Progenitor cell of endocrine pancreas (in vitro differentiated cells): Measurements from ENCODE around the gene CLDN15. TPM values are rescaled to one million over a fixed set of nuclear protein-coding genes. Genes with fewer than 3 reads are reported as not detected.

Source experiments
- DNase-seq: peaks from one replicate; pipeline ENCODE4 v3.0.0; 2021; ENCODE audit warnings: low spot score; ENCODE audit not compliant: unreplicated experiment
- H3K27ac Mint-ChIP-seq: 2 replicates; pipeline ENCODE4 v1.8.0; 2021; ENCODE audit warnings: mild to moderate bottlenecking, moderate library complexity, mixed read lengths
- H3K27me3 Mint-ChIP-seq: 2 replicates; pipeline ENCODE4 v1.8.0; 2021; ENCODE audit warnings: mixed read lengths
- H3K36me3 Mint-ChIP-seq: 2 replicates; pipeline ENCODE4 v1.8.0; 2022; ENCODE audit warnings: mixed read lengths; ENCODE audit not compliant: insufficient read depth
- H3K4me1 Mint-ChIP-seq: 2 replicates; pipeline ENCODE4 v1.8.0; 2021; ENCODE audit warnings: low read depth, mixed read lengths
- H3K4me3 Mint-ChIP-seq: 2 replicates; pipeline ENCODE4 v1.8.0; 2021; ENCODE audit warnings: low read depth, mild to moderate bottlenecking, moderate library complexity, mixed read lengths
- H3K9me3 Mint-ChIP-seq: 2 replicates; pipeline ENCODE4 v1.8.0; 2021; ENCODE audit warnings: low read depth, mixed read lengths
- CTCF ChIP-seq: fragments of 200-600 bp; sonication (generic); IDR thresholded peaks from one replicate; pipeline ENCODE4 v1.5.0; 2021; ENCODE audit warnings: antibody characterized with exemption, mild to moderate bottlenecking; ENCODE audit not compliant: unreplicated experiment
- total RNA-seq: library from RNA; stranded (reverse); gene quantifications from 2 replicates; pipeline ENCODE4 v1.2.1, GENCODE V29; 2021

The CLDN15 gene
- total RNA-seq, 1 donor from 2014 or later = 22.8 TPM

DNA sequence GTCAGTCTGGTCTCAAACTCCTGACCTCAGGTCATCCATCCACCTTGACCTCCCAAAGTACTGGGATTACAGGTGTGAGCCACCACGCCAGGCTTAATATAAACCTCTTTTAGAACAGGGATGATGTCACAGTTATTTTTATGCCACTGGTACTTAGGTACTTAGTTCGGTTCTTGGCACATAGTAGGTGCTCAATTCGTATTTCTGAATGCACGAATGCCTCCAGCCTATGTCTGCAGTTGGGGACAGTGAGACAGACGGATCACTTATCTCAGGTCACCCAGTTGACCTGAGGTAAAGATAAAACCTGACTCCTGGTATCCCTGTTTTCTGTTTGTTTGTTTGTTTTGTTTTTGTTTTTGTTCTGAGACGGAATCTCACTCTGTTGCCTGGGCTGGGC is 51.4 kb downstream of the CLDN15 start:
- no peak overlapping the region for H3K4me3 Mint-ChIP-seq
- no peak for TF ChIP-seq CTCF
- H3K36me3 Mint-ChIP-seq = no peaks in the 10 kb centered on the region
- H3K27me3 Mint-ChIP-seq = peaks cover 35% of the 10 kb centered on the region
- H3K27ac Mint-ChIP-seq = no peak overlapping the region
- no peaks in the 10 kb centered on the region for H3K9me3 Mint-ChIP-seq
- H3K4me1 Mint-ChIP-seq = no peaks in the 10 kb centered on the region
- DNase-seq = no peak

- Mint-ChIP-seq H3K36me3 (no peaks in the 10 kb centered on the region), H3K4me3 (no peak overlapping the region), H3K27me3 (peaks cover 41% of the 10 kb centered on the region), H3K27ac (no peak overlapping the region), H3K9me3 (no peaks in the 10 kb centered on the region), H3K4me1 (no peaks in the 10 kb centered on the region)
- TF ChIP-seq CTCF = no peak
- DNase-seq = no peak
Measured at GRCh38 chr7:101185258-101185839, 52.3 kb downstream of the CLDN15 start.

Other genes starting within 250 kb of the CLDN15 start
- not detected in 2 replicates for gene MUC17, start 217.7 kb downstream of the CLDN15 start, total RNA-seq
- gene TRIM56, start 152.3 kb downstream of the CLDN15 start, total RNA-seq = 19.3 and 22.0 TPM in 2 replicates
- gene SERPINE1, start 110.7 kb downstream of the CLDN15 start, total RNA-seq = 0.11 and 0.14 TPM in 2 replicates
- 61.3 and 66.5 TPM in 2 replicates for gene AP1S1, start 83.3 kb downstream of the CLDN15 start, total RNA-seq
- 0.96 and 1.8 TPM in 2 replicates for gene VGF, start 72.2 kb downstream of the CLDN15 start, total RNA-seq
- gene NAT16, start 57.5 kb downstream of the CLDN15 start, total RNA-seq = not detected in 2 replicates
- not detected in 2 replicates for gene MOGAT3, start 36.8 kb downstream of the CLDN15 start, total RNA-seq
- gene PLOD3, start 20.2 kb downstream of the CLDN15 start, total RNA-seq = 89.8 and 94.4 TPM in 2 replicates
- gene ZNHIT1, start 19.6 kb downstream of the CLDN15 start, total RNA-seq = 60.2 and 62.2 TPM in 2 replicates
- gene FIS1, start 7.3 kb upstream of the CLDN15 start, total RNA-seq = 118 and 124 TPM in 2 replicates
- 60.3 and 60.6 TPM in 2 replicates for gene IFT22, start 84.0 kb upstream of the CLDN15 start, total RNA-seq
- gene COL26A1, start 125.1 kb upstream of the CLDN15 start, total RNA-seq = 44.5 and 46.2 TPM in 2 replicates